SK-N-SH treated with all-trans-retinoic acid at 6 μM for 48 hours (cell line): ENCODE measurements around the gene ARFGAP3.
"Not testable (repeated sequence)": the region's sequence is repeated elsewhere in the genome, so short reads cannot be mapped to it uniquely, and the experiment has no call there.

Experiments
- ARNTL ChIP-seq: fragments of 450-650 bp; formaldehyde crosslinking; IDR thresholded peaks from 2 replicates; pipeline ENCODE4 v1.5.0; 2020; ENCODE audit warnings: low read depth, mild to moderate bottlenecking, moderate library complexity, borderline replicate concordance
- PPARA ChIP-seq: fragments of 250-450 bp; sonication (Bioruptor Pico); IDR thresholded peaks from 2 replicates; pipeline ENCODE4 v1.5.0; 2020; ENCODE audit warnings: mild to moderate bottlenecking, borderline replicate concordance
- RARB ChIP-seq: fragments of 250-450 bp; sonication (Bioruptor Pico); IDR thresholded peaks from 2 replicates; pipeline ENCODE4 v1.8.0; 2021; ENCODE audit warnings: mild to moderate bottlenecking, moderate library complexity
- SNAI2 ChIP-seq: fragments of 250-450 bp; sonication (Bioruptor Pico); IDR thresholded peaks from 2 replicates; pipeline ENCODE4 v1.5.0; 2020; ENCODE audit warnings: mild to moderate bottlenecking, moderate library complexity
- TCF4 ChIP-seq: fragments of 250-450 bp; sonication (Bioruptor Pico); IDR thresholded peaks from 2 replicates; pipeline ENCODE4 v1.8.0; 2021; ENCODE audit warnings: mild to moderate bottlenecking, moderate library complexity, borderline replicate concordance
- ZFP3 ChIP-seq: fragments of 250-450 bp; sonication (Bioruptor Pico); IDR thresholded peaks from 2 replicates; pipeline ENCODE4 v1.5.0; 2020; ENCODE audit warnings: mild to moderate bottlenecking, moderate library complexity
- ZFP30 ChIP-seq: fragments of 450-650 bp; formaldehyde crosslinking; IDR thresholded peaks from 2 replicates; pipeline ENCODE4 v1.5.0; 2022; ENCODE audit warnings: mild to moderate bottlenecking, moderate library complexity
- ZNF565 ChIP-seq: fragments of 450-650 bp; formaldehyde crosslinking; conservative IDR thresholded peaks from 2 replicates; pipeline ENCODE4 v1.5.0; 2020; ENCODE audit warnings: low read depth, mild to moderate bottlenecking, moderate library complexity
- ZNF70 ChIP-seq: fragments of 450-650 bp; formaldehyde crosslinking; IDR thresholded peaks from 2 replicates; pipeline ENCODE4 v1.5.0; 2020; ENCODE audit warnings: mild to moderate bottlenecking, moderate library complexity
- TF ChIP-seq, protein P1 (sequence below): fragments of 250-450 bp; sonication (Bioruptor Pico); IDR thresholded peaks from 2 replicates; pipeline ENCODE4 v1.5.1; 2020; ENCODE audit warnings: low read depth, mild to moderate bottlenecking, moderate library complexity
- TF ChIP-seq, protein P2 (sequence below): fragments of 250-450 bp; sonication (Bioruptor Pico); IDR thresholded peaks from 2 replicates; pipeline ENCODE4 v1.8.0; 2020; ENCODE audit warnings: mild to moderate bottlenecking, moderate library complexity, borderline replicate concordance
- TF ChIP-seq, protein P3 (sequence below): fragments of 250-450 bp; sonication (Bioruptor Pico); IDR thresholded peaks from 2 replicates; pipeline ENCODE4 v1.5.0; 2020; ENCODE audit warnings: mild to moderate bottlenecking, moderate library complexity
- TF ChIP-seq, protein P4 (sequence below): fragments of 250-450 bp; sonication (Bioruptor Pico); IDR thresholded peaks from 2 replicates; pipeline ENCODE4 v1.5.1; 2021; ENCODE audit warnings: mild to moderate bottlenecking, moderate library complexity

DNA sequence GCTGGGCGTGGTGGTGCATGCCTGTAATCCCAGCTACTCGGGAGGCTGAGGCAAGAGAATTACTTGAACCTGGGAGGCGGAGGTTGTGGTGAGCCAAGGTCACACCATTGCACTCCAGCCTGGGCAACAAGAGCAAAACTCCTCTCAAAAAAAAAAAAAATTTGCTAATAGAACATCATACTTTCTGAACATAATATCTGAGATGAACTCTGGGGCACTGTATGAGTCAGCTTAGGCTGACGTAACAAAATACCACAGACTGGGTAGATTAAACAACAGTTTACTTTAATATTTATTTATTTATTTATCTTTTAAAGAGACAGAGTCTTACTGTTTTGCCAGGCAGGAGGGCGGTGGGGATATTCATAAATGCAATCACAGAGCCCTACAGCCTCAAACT is 101.5 kb downstream of the ARFGAP3 start:
- TF ChIP-seq TCF4 (CRISPR knock-in tag); ARNTL; ZFP3; ZNF70 (CRISPR knock-in tag); ZNF565 (CRISPR knock-in tag); PPARA; SNAI2 (CRISPR knock-in tag); RARB (CRISPR knock-in tag); ZFP30 (CRISPR knock-in tag): not testable (repeated sequence)
- TF ChIP-seq, protein P1, sequence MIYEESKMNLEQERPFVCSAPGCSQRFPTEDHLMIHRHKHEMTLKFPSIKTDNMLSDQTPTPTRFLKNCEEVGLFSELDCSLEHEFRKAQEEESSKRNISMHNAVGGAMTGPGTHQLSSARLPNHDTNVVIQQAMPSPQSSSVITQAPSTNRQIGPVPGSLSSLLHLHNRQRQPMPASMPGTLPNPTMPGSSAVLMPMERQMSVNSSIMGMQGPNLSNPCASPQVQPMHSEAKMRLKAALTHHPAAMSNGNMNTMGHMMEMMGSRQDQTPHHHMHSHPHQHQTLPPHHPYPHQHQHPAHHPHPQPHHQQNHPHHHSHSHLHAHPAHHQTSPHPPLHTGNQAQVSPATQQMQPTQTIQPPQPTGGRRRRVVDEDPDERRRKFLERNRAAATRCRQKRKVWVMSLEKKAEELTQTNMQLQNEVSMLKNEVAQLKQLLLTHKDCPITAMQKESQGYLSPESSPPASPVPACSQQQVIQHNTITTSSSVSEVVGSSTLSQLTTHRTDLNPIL (CRISPR knock-in tag): not testable (repeated sequence)
- TF ChIP-seq, protein P2, sequence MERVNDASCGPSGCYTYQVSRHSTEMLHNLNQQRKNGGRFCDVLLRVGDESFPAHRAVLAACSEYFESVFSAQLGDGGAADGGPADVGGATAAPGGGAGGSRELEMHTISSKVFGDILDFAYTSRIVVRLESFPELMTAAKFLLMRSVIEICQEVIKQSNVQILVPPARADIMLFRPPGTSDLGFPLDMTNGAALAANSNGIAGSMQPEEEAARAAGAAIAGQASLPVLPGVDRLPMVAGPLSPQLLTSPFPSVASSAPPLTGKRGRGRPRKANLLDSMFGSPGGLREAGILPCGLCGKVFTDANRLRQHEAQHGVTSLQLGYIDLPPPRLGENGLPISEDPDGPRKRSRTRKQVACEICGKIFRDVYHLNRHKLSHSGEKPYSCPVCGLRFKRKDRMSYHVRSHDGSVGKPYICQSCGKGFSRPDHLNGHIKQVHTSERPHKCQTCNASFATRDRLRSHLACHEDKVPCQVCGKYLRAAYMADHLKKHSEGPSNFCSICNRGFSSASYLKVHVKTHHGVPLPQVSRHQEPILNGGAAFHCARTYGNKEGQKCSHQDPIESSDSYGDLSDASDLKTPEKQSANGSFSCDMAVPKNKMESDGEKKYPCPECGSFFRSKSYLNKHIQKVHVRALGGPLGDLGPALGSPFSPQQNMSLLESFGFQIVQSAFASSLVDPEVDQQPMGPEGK (CRISPR knock-in tag): not testable (repeated sequence)
- TF ChIP-seq, protein P3, sequence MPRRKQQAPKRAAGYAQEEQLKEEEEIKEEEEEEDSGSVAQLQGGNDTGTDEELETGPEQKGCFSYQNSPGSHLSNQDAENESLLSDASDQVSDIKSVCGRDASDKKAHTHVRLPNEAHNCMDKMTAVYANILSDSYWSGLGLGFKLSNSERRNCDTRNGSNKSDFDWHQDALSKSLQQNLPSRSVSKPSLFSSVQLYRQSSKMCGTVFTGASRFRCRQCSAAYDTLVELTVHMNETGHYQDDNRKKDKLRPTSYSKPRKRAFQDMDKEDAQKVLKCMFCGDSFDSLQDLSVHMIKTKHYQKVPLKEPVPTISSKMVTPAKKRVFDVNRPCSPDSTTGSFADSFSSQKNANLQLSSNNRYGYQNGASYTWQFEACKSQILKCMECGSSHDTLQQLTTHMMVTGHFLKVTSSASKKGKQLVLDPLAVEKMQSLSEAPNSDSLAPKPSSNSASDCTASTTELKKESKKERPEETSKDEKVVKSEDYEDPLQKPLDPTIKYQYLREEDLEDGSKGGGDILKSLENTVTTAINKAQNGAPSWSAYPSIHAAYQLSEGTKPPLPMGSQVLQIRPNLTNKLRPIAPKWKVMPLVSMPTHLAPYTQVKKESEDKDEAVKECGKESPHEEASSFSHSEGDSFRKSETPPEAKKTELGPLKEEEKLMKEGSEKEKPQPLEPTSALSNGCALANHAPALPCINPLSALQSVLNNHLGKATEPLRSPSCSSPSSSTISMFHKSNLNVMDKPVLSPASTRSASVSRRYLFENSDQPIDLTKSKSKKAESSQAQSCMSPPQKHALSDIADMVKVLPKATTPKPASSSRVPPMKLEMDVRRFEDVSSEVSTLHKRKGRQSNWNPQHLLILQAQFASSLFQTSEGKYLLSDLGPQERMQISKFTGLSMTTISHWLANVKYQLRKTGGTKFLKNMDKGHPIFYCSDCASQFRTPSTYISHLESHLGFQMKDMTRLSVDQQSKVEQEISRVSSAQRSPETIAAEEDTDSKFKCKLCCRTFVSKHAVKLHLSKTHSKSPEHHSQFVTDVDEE: not testable (repeated sequence)
- TF ChIP-seq, protein P4, sequence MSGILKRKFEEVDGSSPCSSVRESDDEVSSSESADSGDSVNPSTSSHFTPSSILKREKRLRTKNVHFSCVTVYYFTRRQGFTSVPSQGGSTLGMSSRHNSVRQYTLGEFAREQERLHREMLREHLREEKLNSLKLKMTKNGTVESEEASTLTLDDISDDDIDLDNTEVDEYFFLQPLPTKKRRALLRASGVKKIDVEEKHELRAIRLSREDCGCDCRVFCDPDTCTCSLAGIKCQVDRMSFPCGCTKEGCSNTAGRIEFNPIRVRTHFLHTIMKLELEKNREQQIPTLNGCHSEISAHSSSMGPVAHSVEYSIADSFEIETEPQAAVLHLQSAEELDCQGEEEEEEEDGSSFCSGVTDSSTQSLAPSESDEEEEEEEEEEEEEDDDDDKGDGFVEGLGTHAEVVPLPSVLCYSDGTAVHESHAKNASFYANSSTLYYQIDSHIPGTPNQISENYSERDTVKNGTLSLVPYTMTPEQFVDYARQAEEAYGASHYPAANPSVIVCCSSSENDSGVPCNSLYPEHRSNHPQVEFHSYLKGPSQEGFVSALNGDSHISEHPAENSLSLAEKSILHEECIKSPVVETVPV (CRISPR knock-in tag): not testable (repeated sequence)
